Retina (tissue), 1 donor: ENCODE measurements around the gene C17orf114.

Source experiments
- DNase-seq: peaks from one replicate; pipeline ENCODE4 v3.0.0-alpha.2; 2016

Gene C17orf114

DNA sequence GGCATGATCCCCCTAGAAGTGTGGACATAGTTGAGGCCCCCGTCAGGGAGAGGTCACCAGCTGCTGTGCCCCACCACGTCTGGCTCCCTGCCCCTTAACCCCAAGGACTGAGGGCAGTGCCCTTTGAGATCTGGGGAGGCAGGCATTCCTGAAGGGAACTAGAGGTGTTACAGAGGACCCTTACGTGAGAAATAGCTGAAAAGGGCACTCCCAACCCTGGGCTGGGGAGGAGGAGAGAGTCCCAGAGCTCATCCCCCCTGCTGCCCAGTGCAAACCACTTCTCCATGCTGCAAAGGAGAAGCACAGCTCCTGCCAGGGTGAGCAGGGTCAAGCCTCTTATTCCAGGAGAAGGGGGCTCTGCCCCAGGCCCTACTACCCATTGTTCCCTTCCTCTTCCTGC is 20.7 kb upstream of the C17orf114 start:
- DNase-seq, result no peak

- no peak for DNase-seq
These were observed 16.1 kb upstream of the C17orf114 start for GRCh38 chr17:4818276-4818675.

DNA sequence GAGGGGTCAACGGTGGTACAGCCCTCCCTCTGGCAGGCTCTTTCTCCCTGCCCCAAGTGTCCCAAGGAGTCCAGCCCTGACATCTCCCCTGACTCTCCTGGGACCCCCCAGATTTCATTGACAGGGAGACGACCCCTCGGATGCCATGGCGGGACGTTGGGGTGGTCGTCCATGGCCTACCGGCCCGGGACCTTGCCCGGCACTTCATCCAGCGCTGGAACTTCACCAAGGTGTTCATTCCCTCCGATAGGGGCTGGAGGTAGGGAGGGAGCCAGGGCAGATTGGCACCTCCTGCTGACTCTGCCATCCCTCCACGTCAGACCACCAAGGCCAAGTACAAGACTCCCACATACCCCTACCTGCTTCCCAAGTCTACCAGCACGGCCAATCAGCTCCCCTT is 14.7 kb upstream of the C17orf114 start:
- DNase-seq, result no peak

- no peak for DNase-seq
These were observed 13.0 kb upstream of the C17orf114 start for GRCh38 chr17:4815043-4815675.

GRCh38 chr17:4812690-4813089 is 10.6 kb upstream of the C17orf114 start:
- DNase-seq, result no peak

DNA sequence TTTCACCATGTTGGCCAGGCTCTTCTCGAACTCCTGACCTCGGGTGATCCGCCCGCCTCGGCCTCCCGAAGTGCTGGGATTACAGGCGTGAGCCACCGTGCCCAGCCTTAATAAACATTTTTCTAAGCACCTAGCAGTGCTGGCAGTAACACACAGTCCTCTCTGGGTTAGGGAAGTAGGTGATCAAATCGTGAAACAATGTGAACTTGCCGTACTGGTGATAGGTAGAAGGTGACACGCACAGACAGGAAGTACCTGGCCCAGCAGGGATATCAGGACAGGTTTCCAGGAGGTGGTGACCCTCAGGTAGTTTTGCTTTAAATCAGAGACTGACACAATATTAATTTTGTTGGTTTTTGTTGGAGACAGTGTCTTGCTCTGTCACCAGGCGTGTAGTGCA is 9.3 kb upstream of the C17orf114 start:
- DNase-seq, result no peak

DNA sequence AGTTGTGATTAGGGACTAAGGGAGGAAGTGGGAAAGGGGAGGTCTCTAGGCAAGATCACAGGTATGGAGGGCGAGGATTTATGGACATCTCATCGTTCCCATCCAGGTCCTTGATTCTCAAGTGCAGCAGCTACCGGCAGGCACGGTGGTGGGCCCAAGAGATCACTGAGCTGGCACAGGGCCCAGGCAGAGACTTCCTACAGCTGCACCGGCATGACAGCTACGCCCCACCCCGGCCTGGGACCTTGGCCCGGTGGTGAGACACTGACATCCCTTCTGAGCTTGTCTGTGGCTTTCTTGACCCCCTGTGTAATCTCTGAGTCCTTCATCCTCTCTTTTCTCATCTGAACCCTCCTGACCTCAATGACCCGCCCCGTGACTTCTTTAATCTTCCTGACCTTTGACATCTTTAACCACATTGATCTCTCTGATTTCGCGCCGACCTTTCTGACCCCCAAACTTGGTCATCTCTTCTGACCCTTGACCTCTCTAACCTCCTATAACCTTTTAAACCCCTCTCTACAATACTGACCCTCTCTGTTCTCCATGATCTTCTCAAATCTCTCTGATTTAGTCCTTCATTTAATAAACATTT is 8.7 kb upstream of the C17orf114 start:
- DNase-seq, result no peak

DNA sequence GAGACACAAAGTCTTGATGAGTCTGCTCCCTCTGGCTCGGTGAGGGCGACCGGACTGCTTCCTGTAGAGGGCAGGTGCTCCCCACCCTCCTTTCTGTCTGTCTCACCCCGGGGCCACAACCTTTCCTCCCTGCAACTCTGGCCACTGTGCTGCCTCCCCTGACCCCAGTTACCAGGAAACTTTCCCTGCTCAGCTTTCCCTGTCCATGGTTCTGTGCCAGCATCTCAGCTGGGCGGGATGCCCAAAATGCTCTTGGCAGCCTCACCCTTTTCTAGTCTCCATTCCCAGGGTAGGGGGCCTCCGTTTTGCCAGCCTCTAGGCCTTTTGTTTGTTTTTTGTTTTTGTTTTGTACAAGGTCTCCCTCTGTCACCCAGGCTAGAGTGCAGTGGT is 6.2 kb upstream of the C17orf114 start:
- DNase-seq, result no peak

- peak; percentile 20 for DNase-seq
These were observed 5.7 kb upstream of the C17orf114 start for GRCh38 chr17:4807605-4808377.

DNA sequence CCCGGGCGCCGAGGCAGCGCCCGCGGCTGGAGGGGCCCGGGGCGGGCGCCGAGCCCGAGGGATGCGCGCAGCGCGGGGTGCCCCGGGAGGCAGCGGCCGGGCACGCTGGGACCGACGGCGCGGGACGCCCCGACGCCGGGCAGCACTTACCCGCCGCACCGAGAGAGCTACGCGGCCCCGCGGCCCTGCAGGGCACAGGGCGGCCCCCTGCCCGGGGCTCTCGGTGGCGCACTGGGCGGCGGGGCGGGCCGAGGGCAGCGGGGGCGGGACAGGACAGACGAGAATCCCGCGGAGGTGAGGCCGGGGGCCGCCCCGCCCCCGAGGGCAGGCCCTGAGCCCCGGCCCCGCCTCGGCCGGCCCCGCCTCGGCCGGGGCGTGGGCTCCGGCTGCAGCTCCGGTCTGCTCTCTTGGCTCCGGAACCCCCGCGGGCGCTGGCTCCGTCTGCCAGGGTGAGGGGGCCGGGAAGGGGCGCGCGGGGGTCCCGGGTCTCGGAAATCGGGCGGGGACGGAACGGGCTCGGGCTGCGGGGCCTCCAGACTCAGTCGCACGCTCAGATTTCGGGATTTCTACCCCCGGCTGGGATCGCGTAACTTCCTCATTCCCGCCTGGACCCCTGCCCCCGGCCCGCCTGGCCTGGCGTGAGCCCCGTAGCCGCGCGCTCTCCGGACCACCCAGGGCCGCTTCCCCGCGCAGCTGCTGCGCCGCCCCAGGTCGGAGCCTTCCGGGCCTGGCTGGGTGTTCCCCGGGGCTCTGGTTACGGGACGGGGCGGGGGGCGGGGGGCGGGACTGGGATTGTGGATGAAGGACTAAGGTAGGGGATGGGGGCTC is 4.9 kb upstream of the C17orf114 start, which contains the start of gene PLD2:
PLD2 (plus strand) TSS at position 376 of the 828 bp plus-strand sequence. CDS start 621 bp downstream, outside the sequence.
- DNase-seq, result peak; percentile 61

GRCh38 chr17:4806456-4806776 is 4.3 kb upstream of the C17orf114 start:
- DNase-seq, result no peak

GRCh38 chr17:4800462-4801196 is 1.5 kb downstream of the C17orf114 start:
- DNase-seq, result no peak

DNA sequence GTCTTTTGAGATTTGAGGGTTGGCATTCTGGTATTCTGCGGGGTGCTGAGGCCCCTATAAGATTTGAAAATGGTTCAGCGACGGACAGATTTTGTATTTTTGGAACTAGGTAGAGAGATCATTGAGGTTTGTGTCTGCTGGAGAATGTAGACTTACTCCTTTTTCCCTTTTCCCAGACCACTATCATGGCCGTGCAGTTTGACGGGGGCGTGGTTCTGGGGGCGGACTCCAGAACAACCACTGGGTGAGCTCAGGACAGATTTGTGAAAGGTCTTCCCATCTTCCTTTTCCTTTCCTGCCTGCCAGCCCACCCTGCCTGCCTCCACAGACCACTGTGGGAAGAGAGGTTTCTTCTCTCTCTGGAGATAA is 5.6 kb downstream of the C17orf114 start:
- DNase-seq, result no peak

DNA sequence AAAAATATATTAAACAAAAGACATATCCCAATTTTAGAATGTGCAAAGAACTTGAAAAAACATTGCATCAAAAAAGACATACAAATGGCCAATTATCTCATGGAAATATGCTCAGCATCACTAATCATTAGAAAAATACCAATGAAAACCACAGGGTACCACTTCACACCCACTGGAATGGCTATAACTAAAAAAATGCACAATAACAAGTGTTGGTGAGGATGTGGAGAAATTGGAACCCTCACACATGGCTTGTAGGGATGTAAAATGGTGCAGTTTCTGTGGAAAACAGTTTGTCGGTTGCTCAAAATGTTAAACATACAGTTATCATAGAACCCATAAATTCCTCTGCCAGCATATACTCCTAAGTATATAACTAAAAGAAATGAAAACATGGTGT is 7.0 kb downstream of the C17orf114 start:
- DNase-seq, result no peak

DNA sequence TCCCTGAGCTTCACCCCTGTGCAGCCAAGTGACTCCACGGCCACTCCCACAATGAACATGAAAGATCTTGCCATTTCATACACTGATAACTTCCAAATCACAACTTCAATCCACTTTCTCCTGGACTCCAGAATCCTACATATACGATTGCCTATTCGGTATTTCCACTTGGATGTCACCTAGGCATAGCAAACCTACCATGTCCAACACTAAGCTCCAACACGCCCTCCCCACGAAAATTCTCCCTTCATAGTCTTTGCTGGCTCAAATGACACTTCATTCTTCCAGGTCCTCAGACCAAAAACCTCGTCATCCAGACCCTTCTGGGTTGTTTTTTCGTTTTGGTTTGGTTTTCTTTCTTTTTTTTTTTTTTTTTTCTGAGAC is 11.4 kb downstream of the C17orf114 start:
- DNase-seq, result no peak

- DNase-seq, result peak; percentile 92
These were observed 12.0 kb downstream of the C17orf114 start for GRCh38 chr17:4789951-4790704.

- no peak for DNase-seq
These were observed 12.5 kb downstream of the C17orf114 start for GRCh38 chr17:4789701-4789950.

DNA sequence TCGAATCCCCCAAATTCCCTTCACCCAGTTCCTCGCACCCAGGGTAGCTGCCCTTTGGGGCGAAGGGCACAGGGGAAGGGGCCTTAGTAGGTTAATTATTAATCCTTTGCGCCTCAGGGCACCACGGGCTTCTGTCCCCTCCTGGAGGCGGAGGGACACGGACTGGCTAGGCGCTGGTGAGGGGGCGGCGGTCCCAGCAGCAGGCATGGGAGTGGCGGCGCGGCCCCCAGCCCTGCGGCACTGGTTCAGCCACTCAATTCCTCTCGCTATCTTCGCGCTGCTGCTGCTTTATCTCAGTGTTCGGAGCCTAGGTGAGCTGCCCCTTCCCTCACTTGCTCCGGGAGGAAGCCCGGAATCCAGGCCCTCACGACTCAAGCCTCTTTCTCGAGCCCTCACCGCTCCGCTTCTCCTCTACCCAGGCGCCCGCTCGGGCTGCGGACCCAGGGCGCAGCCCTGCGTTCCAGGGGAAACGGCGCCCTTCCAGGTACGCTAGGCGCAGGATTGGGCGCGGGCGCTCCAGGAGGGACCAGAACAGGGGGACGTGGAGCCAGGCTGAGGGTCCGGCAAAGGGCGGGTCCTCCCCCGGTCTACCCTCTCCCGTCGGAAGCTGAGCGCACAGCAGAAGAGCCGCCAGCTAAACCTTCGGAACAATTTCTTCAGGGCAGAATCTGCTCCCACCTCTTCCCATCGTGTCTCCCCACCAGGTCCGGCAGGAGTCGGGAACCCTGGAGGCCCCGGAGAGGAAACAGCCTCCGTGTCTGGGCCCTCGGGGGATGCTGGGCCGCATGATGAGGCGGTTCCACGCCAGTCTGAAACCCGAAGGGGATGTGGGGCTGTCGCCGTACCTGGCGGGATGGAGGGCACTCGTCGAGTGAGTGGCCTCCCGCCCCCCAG is 13.1 kb downstream of the C17orf114 start, which contains the start of gene GLTPD2:
GLTPD2 (plus strand) TSS at position 158 of the 894 bp plus-strand sequence; CDS start at position 206, 48 bp downstream.
- DNase-seq, result no peak

DNA sequence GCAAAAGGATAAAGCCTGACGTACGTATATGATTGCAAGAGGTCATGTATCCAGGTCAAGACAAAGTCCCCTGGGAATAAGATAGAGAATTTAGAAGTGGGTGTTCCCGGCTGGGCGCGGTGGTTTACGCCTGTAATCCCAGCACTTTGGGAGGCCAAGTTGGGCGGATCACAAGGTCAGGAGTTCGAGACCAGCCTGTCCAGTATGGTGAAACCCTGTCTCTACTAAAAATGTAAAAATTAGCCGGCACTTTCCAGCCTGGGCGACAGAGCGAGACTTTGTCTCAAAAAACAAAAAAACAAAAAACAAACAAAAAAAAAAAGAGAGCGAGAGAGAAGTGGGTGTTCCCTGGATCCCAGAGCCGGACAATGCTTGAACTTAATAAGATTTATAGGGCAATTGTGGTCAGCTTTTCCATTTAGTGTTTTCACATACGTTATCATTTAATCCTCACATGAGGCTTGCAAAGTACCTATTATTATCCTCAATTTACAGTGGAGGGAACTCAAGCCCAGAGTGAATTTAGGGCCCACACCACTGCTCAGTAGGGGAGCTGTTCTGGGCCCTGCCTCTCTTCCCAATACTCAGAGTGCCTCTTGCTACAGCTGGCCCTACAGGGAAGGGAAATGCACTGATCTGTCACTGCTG is 13.8 kb downstream of the C17orf114 start:
- no peak for DNase-seq

GRCh38 chr17:4786516-4786915 is 15.6 kb downstream of the C17orf114 start:
- DNase-seq, result no peak

DNA sequence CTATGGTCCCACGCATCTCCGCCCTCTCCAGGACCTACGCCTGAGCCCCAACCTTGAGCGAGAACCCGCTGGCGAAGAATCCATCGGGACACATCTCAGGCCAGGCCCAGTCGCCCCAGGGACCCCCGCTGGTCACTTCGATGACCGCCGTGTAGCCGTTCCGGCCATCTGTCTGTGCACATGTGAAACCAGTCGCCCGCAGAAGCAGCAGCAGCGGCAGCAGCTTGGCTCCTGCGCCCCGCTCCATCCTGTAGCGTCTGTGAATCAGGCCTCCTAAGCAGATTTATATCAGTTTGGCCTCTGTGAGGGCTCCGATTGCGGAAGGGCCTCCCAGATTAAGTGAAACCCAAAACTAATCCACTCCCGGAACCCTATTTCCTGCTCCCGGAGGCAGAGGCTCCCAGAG is 16.0 kb downstream of the C17orf114 start, which contains the start of gene VMO1:
VMO1 (minus strand) TSS at position 259 of the 406 bp plus-strand sequence; CDS start at position 247, 12 bp downstream.
- peak; percentile 64 for DNase-seq
